ENCODE measurements around the gene DNAH17.

GRCh38 chr17:78538033-78538776 lies 39.0 kb downstream of the DNAH17 start:
- TF ChIP-seq POLR2A (IDR thresholded peaks at IDR 0.05; ENCODE audit: low read depth, low read length) (no peak), POLR2AphosphoS5 (IDR thresholded peaks at IDR 0.05; ENCODE audit: low read depth, low read length) (no peak), TAF1 (IDR thresholded peaks at IDR 0.05; ENCODE audit: borderline replicate concordance, low read depth, low read length) (no peak)

All from GM12892 (cell line).